HCT116 (cell line): ENCODE results near the gene DHRS11. TPM values are rescaled to one million over a fixed set of nuclear protein-coding genes. Genes with fewer than 3 reads are reported as not detected.

Experiments
- ATAC-seq: fragments of 200-7000 bp; cut with Tn5 transposase; 2 replicates; pipeline ENCODE4 v1.9.1; 2020; ENCODE audit warnings: mild to moderate bottlenecking, moderate library complexity
- BruUV-seq: library from RNA; stranded (reverse); fragments of 400-500 nt; replicated peaks from 2 replicates; lab custom pipeline; 2021; lab: Mats Ljungman, UMichigan
- CTCF ChIA-PET: fragments of 300-600 bp; sonication (Branson Sonifier 250); formaldehyde crosslinking; loops from one replicate; lab custom pipeline; 2021; ENCODE audit warnings: antibody characterized with exemption; lab: Charles Lee
- POLR2A ChIA-PET: fragments of 300-600, 350-600 bp; sonication (Branson Sonifier 250); formaldehyde crosslinking; loops from one replicate; lab custom pipeline; 2021; ENCODE audit warnings: antibody characterized with exemption; lab: Charles Lee
- RAD21 ChIA-PET, 2 experiments: fragments of 300-600 bp; sonication (Branson Sonifier 250); formaldehyde crosslinking; loops; one replicate each; lab custom pipeline; 2023; ENCODE audit warnings: low total read pairs in 2 of 2; ENCODE audit not compliant: uncharacterized antibody in 2 of 2, unreplicated experiment in 2 of 2, low non-redundant PET in 1 of 2; lab: Charles Lee
- DNase-seq: peaks from one replicate; pipeline ENCODE4 v3.0.0-alpha.2; 2010; ENCODE audit warnings: low read depth, low spot score
- H2AFZ ChIP-seq: fragments of 200-600 bp; shearing (Covaris generic), sonication (generic); 2 replicates; pipeline ENCODE4 v1.6.1; 2017; ENCODE audit warnings: low read depth, mixed run types, mixed read lengths, antibody characterized with exemption, low read length; ENCODE audit not compliant: poor library complexity, severe bottlenecking
- H3K27ac ChIP-seq: 2 replicates; pipeline ENCODE4 v1.5.1; 2012; ENCODE audit warnings: low read depth, low read length
- H3K27me3 ChIP-seq: fragments of 200-600 bp; sonication (generic); 2 replicates; pipeline ENCODE4 v1.6.1; 2016; ENCODE audit warnings: mixed run types, low read length, mixed read lengths; ENCODE audit not compliant: insufficient read depth
- H3K36me3 ChIP-seq, 2 experiments: fragments of 200-500 bp in 1 of 2; fragments of 200-600 bp in 1 of 2; sonication (Bioruptor generic) in 1 of 2; sonication (generic) in 1 of 2; 2 replicates each; pipeline versions ENCODE4 v1.5.1 to v1.6.1; 2014 to 2016; ENCODE audit warnings: low read length in 2 of 2, inconsistent platforms in 1 of 2, mixed read lengths in 1 of 2, mixed run types in 1 of 2; ENCODE audit not compliant: insufficient read depth in 2 of 2, control insufficient read depth in 1 of 2
- H3K4me1 ChIP-seq, 2 experiments: fragments of 200-600 bp in 1 of 2; sonication (generic) in 1 of 2; 2 replicates each; pipeline versions ENCODE4 v1.5.1 to v1.6.1; 2012 to 2017; ENCODE audit warnings: low read length in 2 of 2, inconsistent platforms in 1 of 2, mild to moderate bottlenecking in 1 of 2, mixed read lengths in 1 of 2, mixed run types in 1 of 2, moderate library complexity in 1 of 2; ENCODE audit not compliant: insufficient read depth in 2 of 2, control insufficient read depth in 1 of 2
- H3K4me2 ChIP-seq: fragments of 200-600 bp; sonication (generic); 2 replicates; pipeline ENCODE4 v1.6.1; 2017; ENCODE audit warnings: mixed run types, low read length, mixed read lengths
- H3K4me3 ChIP-seq, 2 experiments: fragments of 200-600 bp in 1 of 2; sonication (generic) in 1 of 2; replicated peaks in 1 of 2; 2 replicates each; pipeline ENCODE4 v1.5.1; 2011 to 2016; ENCODE audit warnings: low read length in 2 of 2, control low read depth in 1 of 2, low read depth in 1 of 2, mild to moderate bottlenecking in 1 of 2, mixed read lengths in 1 of 2, mixed run types in 1 of 2
- H3K79me2 ChIP-seq: fragments of 200-600 bp; sonication (generic); 2 replicates; pipeline ENCODE4 v1.6.1; 2017; ENCODE audit warnings: mild to moderate bottlenecking, mixed run types, low read length, moderate library complexity, mixed read lengths; ENCODE audit not compliant: insufficient read depth
- H3K9ac ChIP-seq: fragments of 200-600 bp; sonication (generic); 2 replicates; pipeline ENCODE4 v1.6.1; 2016; ENCODE audit warnings: low read length, mixed read lengths
- H3K9me2 ChIP-seq: fragments of 200-600 bp; sonication (generic), shearing (Covaris generic); 2 replicates; pipeline ENCODE4 v1.6.1; 2017; ENCODE audit warnings: mixed run types, mild to moderate bottlenecking, moderate library complexity; ENCODE audit not compliant: insufficient read depth
- H3K9me3 ChIP-seq, 2 experiments: fragments of 200-500 bp in 1 of 2; fragments of 200-600 bp in 1 of 2; sonication (Bioruptor generic) in 1 of 2; sonication (generic) in 1 of 2; 2 replicates each; pipeline ENCODE4 v1.6.1; 2014 to 2017; ENCODE audit warnings: low read length in 2 of 2, mixed read lengths in 2 of 2, inconsistent platforms in 1 of 2, low read depth in 1 of 2, mild to moderate bottlenecking in 1 of 2, mixed run types in 1 of 2, moderate library complexity in 1 of 2; ENCODE audit not compliant: control insufficient read depth in 1 of 2, insufficient read depth in 1 of 2
- H4K20me1 ChIP-seq: fragments of 200-600 bp; sonication (generic), shearing (Covaris generic); 2 replicates; pipeline ENCODE4 v1.6.1; 2017; ENCODE audit warnings: mixed run types, mild to moderate bottlenecking, moderate library complexity; ENCODE audit not compliant: insufficient read depth
- EGR1 ChIP-seq: IDR thresholded peaks from 2 replicates; pipeline ENCODE4 v1.6.1; 2012; ENCODE audit warnings: low read depth
- ELF1 ChIP-seq: IDR thresholded peaks from 2 replicates; pipeline ENCODE4 v1.6.1; 2012; ENCODE audit warnings: low read depth, borderline replicate concordance
- EZH2phosphoT487 ChIP-seq: fragments of 200-600 bp; IDR thresholded peaks from 2 replicates; pipeline ENCODE4 v1.6.1; 2018; ENCODE audit warnings: antibody characterized with exemption, borderline replicate concordance
- JUND ChIP-seq: IDR thresholded peaks from 2 replicates; pipeline ENCODE4 v1.6.1; 2012
- POLR2AphosphoS5 ChIP-seq: IDR thresholded peaks from 2 replicates; pipeline ENCODE4 v1.6.1; 2011; ENCODE audit warnings: mild to moderate bottlenecking, low read depth, low read length, moderate library complexity
- YY1 ChIP-seq: IDR thresholded peaks from 2 replicates; pipeline ENCODE4 v1.6.1; 2011; ENCODE audit warnings: low read length, low read depth, moderate library complexity, mild to moderate bottlenecking; ENCODE audit not compliant: insufficient replicate concordance; ENCODE audit errors: extremely low read depth
- intact Hi-C: fragments of 100-400 bp; cut with micrococcal nuclease; formaldehyde crosslinking; loops from 2 replicates; pipeline ENCODE4 v1.10.0; 2022
- total RNA-seq: library from RNA; stranded (reverse); gene quantifications from one replicate; pipeline ENCODE4 v1.2.1, GENCODE V29; 2021; ENCODE audit not compliant: unreplicated experiment
- TF ChIP-seq, protein P1 (sequence below): IDR thresholded peaks from 2 replicates; pipeline ENCODE4 v1.6.1; 2012

The DHRS11 gene
- total RNA-seq, 1 experiment from 2014 or later = 21.5 TPM

DNA sequence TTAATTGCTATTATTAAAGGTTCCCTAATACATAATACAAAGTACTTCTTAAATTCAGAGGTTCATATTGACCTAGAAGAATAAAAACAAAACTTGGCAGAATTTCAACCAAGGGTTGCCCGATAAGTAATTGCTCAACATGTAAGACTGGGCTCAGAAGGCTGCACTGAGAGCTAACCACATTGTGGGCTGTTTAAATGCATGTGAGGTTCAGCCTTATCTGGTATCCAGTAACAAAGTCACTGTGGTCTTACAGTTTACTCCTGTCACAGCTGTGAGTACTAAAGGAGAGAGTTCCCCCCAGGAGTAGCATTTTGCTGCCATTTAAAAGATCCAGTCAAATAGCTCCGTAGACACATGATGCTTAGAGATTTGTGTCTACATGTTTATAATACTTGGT is 1.6 kb upstream of the DHRS11 start:
- no peak overlapping the region for H3K9ac ChIP-seq
- TF ChIP-seq POLR2AphosphoS5 = no peak
- TF ChIP-seq JUND = no peak
- no peak for TF ChIP-seq EGR1
- TF ChIP-seq ELF1 = no peak
- ChIA-PET POLR2A (interaction anchor here (1.2 kb wide), 1 partner anchor 12 kb away, joined by 3 read pairs; the partner anchor contains the start of gene MRM1), CTCF (no interaction called here), RAD21 (no interaction called here)
- no peaks in the 10 kb centered on the region for H3K9me2 ChIP-seq
- peaks cover 6 to 23% of the 10 kb centered on the region in 2 experiments for H3K4me1 ChIP-seq
- H3K79me2 ChIP-seq = peaks cover 26% of the 10 kb centered on the region
- no TSS peak for BruUV-seq
- intact Hi-C loops = no loop called here
- no peaks in the 10 kb centered on the region; the same call in 1 of the 2 replicates for H4K20me1 ChIP-seq
- H3K4me2 ChIP-seq = no peak overlapping the region
- ATAC-seq (no peak), DNase-seq (no peak)
- H3K27me3 ChIP-seq = no peaks in the 10 kb centered on the region
- peaks cover 19 to 25% of the 10 kb centered on the region in 2 experiments for H3K36me3 ChIP-seq
- no peak overlapping the region for H2AFZ ChIP-seq
- H3K9me3 ChIP-seq = no peaks in the 10 kb centered on the region
- H3K27ac ChIP-seq = no peak overlapping the region
- H3K4me3 ChIP-seq = no peak overlapping the region

DNA sequence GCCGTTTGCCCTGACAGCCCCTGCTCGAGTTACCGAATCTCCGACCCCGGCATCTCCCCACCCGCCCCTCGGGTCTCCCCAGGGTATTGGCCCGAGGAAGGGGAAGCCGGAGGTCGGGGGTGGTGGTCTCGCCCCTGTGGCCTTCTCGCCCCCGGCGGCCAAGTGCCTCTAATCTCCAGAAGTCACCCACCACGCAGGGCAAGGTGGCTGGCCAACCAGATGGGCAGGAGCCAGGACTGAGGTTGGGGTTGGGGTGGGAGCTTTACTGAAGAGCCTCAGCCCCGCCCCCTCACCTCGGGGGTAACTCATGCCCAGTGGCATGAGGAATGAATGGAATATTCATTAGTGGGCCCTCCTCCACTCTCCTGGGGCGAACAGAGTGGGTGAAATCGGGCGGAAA is 637 bp downstream of the DHRS11 start:
- ChIA-PET CTCF (interaction anchor here (3.4 kb wide), 1 partner anchor 10 kb away, joined by 20 read pairs; the partner anchor contains the start of gene MRM1), RAD21 (interaction anchor here in 1 of 2 experiments (1.8 kb wide), 1 partner anchor 9 kb away, joined by 5 read pairs; the partner anchor contains the start of gene MRM1), POLR2A (interaction anchor here (0.6 to 1.6 kb wide), 2 partner anchors 9 to 14 kb away, joined by 3 to 5 read pairs; partner anchors contain the start of gene MRM1)
- Histone ChIP-seq H3K4me1 (peaks cover 6 to 23% of the 10 kb centered on the region in 2 experiments), H3K9me2 (no peaks in the 10 kb centered on the region), H2AFZ (no peak overlapping the region), H3K36me3 (peaks cover 7 to 10% of the 10 kb centered on the region in 2 experiments), H3K27me3 (no peaks in the 10 kb centered on the region), H3K9me3 (no peaks in the 10 kb centered on the region), H3K27ac (peak overlapping the region; percentile 78), H4K20me1 (no peaks in the 10 kb centered on the region), H3K9ac (peak overlapping the region; percentile 93), H3K4me3 (peak overlapping the region; percentile 67 to 93), H3K79me2 (peaks cover 28% of the 10 kb centered on the region), H3K4me2 (peak overlapping the region; percentile 93)
- TF ChIP-seq YY1 (no peak), EZH2phosphoT487 (no peak), EGR1 (0 out of 2 replicates have a peak, but pooled peaks have one; percentile 18), POLR2AphosphoS5 (0 out of 2 replicates have a peak, but pooled peaks have one; percentile 22)
- TF ChIP-seq, protein P1, sequence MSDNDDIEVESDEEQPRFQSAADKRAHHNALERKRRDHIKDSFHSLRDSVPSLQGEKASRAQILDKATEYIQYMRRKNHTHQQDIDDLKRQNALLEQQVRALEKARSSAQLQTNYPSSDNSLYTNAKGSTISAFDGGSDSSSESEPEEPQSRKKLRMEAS = 0 out of 2 replicates have a peak, but pooled peaks have one; percentile 30
- ATAC-seq (peak; percentile 60), DNase-seq (no peak)
- intact Hi-C loops = no loop called here
- no TSS peak for BruUV-seq
